ENCODE measurements around the gene AGAP2.

DNA sequence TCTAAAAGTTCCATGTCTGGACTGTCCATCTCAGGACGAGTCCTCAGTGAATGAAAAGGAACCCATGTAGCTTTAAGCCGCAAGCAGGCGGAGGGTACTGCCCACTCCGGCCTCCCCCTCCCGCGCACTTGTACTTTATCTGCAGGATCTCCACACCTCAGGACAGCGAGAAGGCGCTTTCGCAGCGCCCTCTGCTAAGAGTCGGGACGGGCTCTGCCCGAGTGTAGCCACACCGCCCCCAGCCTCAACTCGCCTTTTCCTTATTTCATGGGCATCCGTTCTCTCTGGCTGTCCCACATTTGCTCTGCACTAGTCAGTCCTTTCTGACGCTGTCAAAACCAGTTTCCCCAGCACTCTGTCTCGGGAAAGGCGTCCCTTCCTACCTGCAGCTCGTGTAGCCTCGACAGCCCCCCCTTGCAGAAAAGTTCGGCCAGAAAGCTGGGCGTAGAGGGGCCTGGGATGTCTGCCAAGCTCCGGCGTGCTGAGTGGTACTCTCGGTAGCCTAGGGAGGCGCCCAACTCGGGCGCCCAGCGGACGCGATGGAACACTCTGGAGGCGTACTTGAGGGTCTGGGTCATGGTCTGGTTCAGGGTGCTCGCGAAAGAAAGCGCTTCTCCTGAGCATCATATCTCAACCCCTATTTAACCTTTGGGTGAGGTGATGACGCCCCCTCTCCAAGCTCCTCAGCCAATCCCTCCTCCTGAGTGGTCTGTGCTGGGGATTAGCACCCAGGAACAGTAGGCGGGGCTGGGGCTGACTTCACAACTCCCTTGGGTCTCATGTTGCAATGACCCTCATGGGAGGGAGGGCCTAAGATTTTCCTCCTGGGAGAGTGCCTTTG is 28.1 kb upstream of the AGAP2 start, which contains the start of gene CYP27B1:
- TF ChIP-seq, protein P1, sequence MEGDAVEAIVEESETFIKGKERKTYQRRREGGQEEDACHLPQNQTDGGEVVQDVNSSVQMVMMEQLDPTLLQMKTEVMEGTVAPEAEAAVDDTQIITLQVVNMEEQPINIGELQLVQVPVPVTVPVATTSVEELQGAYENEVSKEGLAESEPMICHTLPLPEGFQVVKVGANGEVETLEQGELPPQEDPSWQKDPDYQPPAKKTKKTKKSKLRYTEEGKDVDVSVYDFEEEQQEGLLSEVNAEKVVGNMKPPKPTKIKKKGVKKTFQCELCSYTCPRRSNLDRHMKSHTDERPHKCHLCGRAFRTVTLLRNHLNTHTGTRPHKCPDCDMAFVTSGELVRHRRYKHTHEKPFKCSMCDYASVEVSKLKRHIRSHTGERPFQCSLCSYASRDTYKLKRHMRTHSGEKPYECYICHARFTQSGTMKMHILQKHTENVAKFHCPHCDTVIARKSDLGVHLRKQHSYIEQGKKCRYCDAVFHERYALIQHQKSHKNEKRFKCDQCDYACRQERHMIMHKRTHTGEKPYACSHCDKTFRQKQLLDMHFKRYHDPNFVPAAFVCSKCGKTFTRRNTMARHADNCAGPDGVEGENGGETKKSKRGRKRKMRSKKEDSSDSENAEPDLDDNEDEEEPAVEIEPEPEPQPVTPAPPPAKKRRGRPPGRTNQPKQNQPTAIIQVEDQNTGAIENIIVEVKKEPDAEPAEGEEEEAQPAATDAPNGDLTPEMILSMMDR (IDR thresholded peaks at IDR 0.05): no peak
- no peak for TF ChIP-seq POLR2A (IDR thresholded peaks at IDR 0.05)

Data from transverse colon (tissue), 3 donors.